ENCODE data around the gene LLPH.

LLPH gene

GRCh38 chr12:66087365-66087943 is 43.1 kb downstream of the LLPH start:
- DNase-seq = peak; percentile 56

DNA sequence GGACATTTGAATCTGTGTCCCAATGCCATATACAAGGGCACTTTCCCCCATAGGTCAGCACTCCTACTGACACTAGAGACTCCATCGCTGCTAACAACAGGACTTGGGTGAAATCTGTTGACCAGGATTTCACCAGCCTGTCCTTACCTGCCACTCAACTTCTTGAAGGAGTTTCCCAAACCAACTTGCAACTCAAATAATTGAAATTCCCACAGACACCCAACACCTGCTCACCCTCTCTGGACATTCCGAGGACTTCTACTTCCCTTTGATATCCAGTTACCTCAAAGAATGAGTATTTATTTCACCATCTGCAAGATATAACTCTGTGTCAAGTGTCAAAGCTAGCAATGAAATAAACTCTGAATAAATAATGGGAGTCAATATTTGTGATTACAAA is 44.6 kb downstream of the LLPH start:
- DNase-seq = no peak

- no peak for DNase-seq
These were observed 45.3 kb downstream of the LLPH start for GRCh38 chr12:66085213-66085612.

- DNase-seq = no peak
These were observed 46.8 kb downstream of the LLPH start for GRCh38 chr12:66083766-66084165.

- no peak for DNase-seq
These were observed 47.8 kb downstream of the LLPH start for GRCh38 chr12:66082744-66083143.

GRCh38 chr12:66080791-66081190 is 49.8 kb downstream of the LLPH start:
- DNase-seq = no peak

DNA sequence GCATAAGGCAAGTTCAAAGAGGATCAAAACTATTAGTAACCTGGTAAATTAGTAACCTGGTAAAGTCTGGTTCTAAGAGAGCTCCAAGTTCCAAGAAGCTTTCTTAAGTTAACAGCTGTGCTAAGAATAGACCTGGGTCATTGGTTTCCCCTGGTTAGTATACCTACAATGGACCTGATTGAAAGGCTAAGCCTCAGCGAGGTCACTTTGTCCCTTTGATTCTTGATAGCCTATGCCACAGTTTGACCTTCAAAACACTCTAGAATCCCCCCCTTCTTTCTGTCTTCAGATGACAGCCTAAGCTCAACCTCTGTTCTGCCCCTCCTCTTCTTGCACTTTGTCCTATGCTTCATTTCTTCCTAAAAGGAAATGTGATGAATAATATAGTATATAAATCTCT is 53.0 kb downstream of the LLPH start:
- no peak for DNase-seq

DNA sequence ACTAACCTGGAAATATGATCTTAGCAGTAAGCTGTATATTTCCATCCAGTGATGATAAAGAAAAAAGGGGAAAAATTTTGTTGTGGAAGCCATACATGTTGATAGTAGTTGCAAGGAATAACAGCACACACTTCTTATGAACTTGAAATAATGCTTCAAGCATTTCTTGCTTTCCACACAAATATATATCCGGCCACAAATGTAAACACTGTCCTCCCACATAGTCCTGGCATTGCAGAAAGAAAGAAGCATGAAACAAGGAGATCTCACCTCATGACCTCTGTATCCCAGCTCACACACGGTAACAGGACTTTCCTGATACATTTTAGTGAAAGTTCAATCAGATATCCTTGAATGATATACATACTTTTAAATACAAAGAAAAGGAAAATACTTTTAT is 56.0 kb downstream of the LLPH start:
- no peak for DNase-seq

DNA sequence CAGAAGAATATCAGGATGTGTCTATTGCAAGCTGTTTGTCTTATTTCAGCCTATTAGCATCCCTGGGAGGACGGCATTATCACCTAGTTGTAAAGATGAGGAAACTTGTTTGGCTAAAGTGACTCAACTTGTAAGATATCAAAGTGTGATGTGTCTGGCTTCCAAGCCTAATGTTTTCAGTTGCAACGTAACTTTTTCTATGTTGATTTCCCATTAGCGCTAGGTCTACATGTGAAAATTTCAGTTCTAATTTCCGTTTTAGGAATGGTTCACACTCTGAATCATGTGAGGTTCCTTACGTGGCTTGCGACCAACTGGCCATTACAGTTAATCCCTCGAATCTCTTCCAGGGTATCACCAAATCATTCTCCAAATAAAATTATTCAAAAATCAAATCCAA is 58.0 kb downstream of the LLPH start:
- no peak for DNase-seq

DNA sequence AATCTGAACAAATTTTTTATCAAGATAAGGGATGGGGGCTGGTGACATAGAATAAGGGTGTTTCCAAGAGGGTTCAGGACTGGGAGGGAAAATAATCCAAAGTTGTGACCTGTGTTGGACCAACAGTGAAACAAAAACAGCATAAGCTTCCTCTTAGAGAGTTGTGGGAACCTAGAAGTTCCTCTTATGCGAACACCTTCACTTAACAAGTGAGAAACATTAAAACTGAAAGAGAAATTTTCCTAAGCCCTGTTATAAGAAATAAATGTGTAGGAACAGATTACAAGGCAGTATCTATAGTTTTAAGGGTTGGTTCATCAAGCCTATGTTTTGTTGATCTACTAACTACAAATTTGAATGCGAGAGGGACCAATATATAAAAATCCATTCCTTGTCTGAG is 58.4 kb downstream of the LLPH start:
- no peak for DNase-seq

DNA sequence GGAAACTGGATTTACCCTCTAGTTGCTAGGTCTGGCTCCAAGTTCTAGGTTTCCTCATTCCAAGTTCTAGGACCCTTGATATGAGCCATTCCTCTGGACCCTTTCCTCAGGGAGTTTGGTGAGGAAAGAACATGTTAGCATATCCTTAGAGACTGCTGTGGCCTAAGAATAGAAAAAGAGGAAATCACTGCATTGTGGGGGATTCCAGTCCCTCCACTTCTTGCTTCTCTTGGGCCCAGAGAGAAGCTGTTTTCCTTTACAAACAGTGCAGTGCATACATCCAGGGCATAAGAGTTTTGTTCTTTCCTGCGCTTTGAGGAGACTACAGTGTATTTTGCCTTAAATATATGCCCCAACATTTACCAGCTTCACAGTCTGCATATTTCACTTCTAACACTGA is 59.0 kb downstream of the LLPH start:
- no peak for DNase-seq

DNA sequence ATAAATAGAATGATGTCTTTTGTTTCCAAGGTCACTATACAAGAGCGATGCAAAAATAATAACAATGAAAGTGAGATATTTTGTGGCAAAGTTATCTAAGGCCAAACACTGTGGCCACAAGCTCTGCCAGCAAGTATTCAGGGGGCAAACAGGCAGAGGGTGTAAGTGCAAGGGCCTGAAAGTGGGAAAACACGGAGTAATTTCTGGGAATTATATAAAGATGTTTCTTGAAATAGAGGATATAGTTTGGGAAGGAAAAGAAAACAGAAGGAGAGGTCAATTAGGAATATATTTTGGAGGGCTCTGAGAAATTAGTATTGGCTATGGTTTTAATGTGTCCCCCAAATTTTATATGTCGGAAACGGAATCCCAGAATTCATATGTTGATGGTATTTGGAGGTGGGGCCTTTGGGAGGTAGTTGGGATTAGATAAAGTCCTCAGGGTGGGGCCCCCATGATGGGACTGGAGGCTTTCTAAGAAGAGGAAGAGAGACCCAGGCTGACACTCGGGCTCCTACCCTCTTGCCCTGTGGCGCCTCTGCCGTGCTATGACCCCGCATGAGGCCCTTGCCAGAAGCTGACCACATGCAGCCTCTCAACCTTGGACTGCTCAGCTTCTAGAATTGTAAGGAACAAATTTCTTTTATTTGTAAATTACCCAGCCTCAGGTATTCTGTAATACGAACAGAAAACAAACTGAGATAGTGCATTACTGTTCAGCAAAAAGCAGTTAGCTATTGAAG is 60.0 kb downstream of the LLPH start:
- no peak for DNase-seq

DNA sequence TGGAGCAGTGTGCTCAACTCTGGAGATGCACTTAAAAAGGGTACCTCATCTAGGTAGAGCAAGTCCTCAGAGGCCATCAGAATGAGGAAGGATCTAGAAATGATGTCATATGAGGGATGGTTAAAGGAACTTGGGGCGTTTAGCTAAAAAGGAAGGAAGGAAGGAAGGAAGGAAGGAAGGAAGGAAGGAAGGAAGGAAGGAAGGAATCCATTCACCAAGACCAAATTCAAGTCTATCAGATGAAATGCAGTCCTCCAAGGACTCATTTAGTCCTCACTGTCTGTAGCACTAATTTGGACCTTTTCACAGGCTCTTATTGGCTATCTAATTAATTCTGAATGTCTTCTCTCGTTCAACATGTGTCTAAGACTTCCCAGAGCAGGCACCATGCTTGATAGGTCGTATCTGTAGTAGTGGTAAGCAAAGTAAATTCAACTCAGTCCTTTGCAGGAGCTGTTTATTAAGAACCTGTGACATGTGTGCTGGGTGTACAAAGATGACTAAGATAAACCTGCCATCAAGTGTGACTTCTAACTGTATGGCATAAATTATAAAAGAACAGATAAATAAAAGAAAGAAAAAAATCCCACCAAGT is 63.5 kb downstream of the LLPH start:
- no peak for DNase-seq

Measured in activated CD8-positive, alpha-beta memory T cell treated with anti-CD3 and anti-CD28 coated beads, Interleukin-2, amount 50 U/mL, for 48 hours (primary cell).